Astrocyte (in vitro differentiated cells and primary cell): ENCODE measurements around the gene POLN.

Source experiments
- EZH2 ChIP-seq: IDR thresholded peaks from 2 replicates; pipeline ENCODE4 v1.6.1; 2012; ENCODE audit warnings: mild to moderate bottlenecking, low read length, inconsistent platforms; ENCODE audit not compliant: insufficient read depth
- TF ChIP-seq, protein P1 (sequence below): IDR thresholded peaks from 2 replicates; pipeline ENCODE4 v1.5.1; 2011; ENCODE audit warnings: low read depth, mild to moderate bottlenecking, inconsistent platforms, low read length, moderate library complexity; ENCODE audit not compliant: insufficient read depth

DNA sequence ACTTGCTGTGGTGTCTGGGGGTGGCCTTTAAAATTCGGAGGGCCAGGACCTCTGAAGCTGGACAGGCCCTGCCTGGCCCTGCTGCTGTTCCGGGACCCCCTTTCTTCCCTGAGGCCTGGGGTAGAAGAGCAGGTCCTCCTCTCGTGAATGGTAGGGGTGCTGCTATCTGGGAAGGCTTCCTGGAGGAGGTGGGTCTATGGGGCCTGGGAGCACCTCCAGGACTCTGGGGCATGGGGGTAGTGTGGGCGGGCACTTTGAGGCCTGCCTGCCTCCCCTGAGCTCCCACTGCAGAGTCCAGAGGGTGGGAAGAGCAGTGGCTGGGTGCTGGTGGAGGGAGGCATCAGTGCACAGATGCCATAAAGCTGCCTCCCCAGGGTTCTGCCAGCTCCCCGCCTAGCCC, 24.9 kb upstream of the POLN start:
- TF ChIP-seq, protein P1, sequence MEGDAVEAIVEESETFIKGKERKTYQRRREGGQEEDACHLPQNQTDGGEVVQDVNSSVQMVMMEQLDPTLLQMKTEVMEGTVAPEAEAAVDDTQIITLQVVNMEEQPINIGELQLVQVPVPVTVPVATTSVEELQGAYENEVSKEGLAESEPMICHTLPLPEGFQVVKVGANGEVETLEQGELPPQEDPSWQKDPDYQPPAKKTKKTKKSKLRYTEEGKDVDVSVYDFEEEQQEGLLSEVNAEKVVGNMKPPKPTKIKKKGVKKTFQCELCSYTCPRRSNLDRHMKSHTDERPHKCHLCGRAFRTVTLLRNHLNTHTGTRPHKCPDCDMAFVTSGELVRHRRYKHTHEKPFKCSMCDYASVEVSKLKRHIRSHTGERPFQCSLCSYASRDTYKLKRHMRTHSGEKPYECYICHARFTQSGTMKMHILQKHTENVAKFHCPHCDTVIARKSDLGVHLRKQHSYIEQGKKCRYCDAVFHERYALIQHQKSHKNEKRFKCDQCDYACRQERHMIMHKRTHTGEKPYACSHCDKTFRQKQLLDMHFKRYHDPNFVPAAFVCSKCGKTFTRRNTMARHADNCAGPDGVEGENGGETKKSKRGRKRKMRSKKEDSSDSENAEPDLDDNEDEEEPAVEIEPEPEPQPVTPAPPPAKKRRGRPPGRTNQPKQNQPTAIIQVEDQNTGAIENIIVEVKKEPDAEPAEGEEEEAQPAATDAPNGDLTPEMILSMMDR = no peak
- TF ChIP-seq EZH2 = no peak
